K562 (cell line): ENCODE results near the gene IRF3. TPM values are rescaled to one million over a fixed set of nuclear protein-coding genes. Genes with fewer than 3 reads are reported as not detected.
A peak's percentile ranks its signal among the peaks of the same experiment; 100 is the strongest.

Source experiments
- CHD4 ChIP-seq: fragments of 200-600 bp; sonication (generic); IDR thresholded peaks from 3 replicates; pipeline ENCODE4 v1.6.1; 2012; ENCODE audit warnings: low read depth, mild to moderate bottlenecking, mixed read lengths, low read length, inconsistent platforms; ENCODE audit not compliant: insufficient read depth, insufficient replicate concordance, poor library complexity, severe bottlenecking
- CUX1 ChIP-seq: fragments of 200-800 bp; sonication (Bioruptor generic); IDR thresholded peaks from 2 replicates; pipeline ENCODE4 v1.6.1; 2016; ENCODE audit warnings: missing genetic modification characterization, missing compliant biosample characterization
- HDAC3 ChIP-seq: fragments of 450-650 bp; IDR thresholded peaks from 2 replicates; pipeline ENCODE4 v1.6.1; 2018; ENCODE audit warnings: borderline replicate concordance, mild to moderate bottlenecking, moderate library complexity; ENCODE audit not compliant: partially characterized antibody
- HDAC8 ChIP-seq: fragments of 450-650 bp; IDR thresholded peaks from 2 replicates; pipeline ENCODE4 v1.6.1; 2016; ENCODE audit warnings: mild to moderate bottlenecking, missing genetic modification characterization, moderate library complexity, missing compliant biosample characterization
- MLX ChIP-seq, 2 experiments: fragments of 450-650 bp in 1 of 2; sonication (generic) in 1 of 2; formaldehyde crosslinking; conservative IDR thresholded peaks; 2 replicates each; pipeline versions ENCODE4 v1.4.0 to v1.8.1; 2020 to 2022; ENCODE audit warnings: mild to moderate bottlenecking in 1 of 2, missing genetic modification reagents in 1 of 2
- MTA1 ChIP-seq: fragments of 450-650 bp; IDR thresholded peaks from 2 replicates; pipeline ENCODE4 v1.6.1; 2017; ENCODE audit warnings: borderline replicate concordance
- NR2C1 ChIP-seq, 2 experiments: fragments of 450-650 bp; IDR thresholded peaks; 2 replicates each; pipeline ENCODE4 v1.6.1; 2017; ENCODE audit warnings: mild to moderate bottlenecking in 2 of 2, antibody characterized with exemption in 1 of 2, inconsistent platforms in 1 of 2, missing compliant biosample characterization in 1 of 2, missing genetic modification characterization in 1 of 2
- OTX1 ChIP-seq: fragments of 450-650 bp; formaldehyde crosslinking; IDR thresholded peaks from 2 replicates; pipeline ENCODE4 v1.4.0; 2022; ENCODE audit warnings: mild to moderate bottlenecking
- POLR2B ChIP-seq: fragments of 450-650 bp; IDR thresholded peaks from 2 replicates; pipeline ENCODE4 v1.6.1; 2018; ENCODE audit warnings: low read depth; ENCODE audit not compliant: partially characterized antibody
- POLR2H ChIP-seq: IDR thresholded peaks from 2 replicates; pipeline ENCODE4 v1.6.1; 2016; ENCODE audit warnings: missing genetic modification characterization, low read depth, mild to moderate bottlenecking, control low read depth, missing compliant biosample characterization, moderate library complexity
- SIN3A ChIP-seq, 2 experiments: fragments of 150-350 bp in 1 of 2; IDR thresholded peaks; 2 replicates each; pipeline ENCODE4 v1.6.1; 2011 to 2016; ENCODE audit warnings: borderline replicate concordance in 2 of 2, low read depth in 2 of 2, low read length in 2 of 2, mild to moderate bottlenecking in 2 of 2, moderate library complexity in 2 of 2; ENCODE audit not compliant: control insufficient read depth in 1 of 2
- ZFPM2 ChIP-seq: fragments of 250-450 bp; sonication (Bioruptor Pico); IDR thresholded peaks from 2 replicates; pipeline ENCODE4 v1.5.1; 2022; ENCODE audit warnings: mild to moderate bottlenecking
- ZNF121 ChIP-seq: sonication (generic); formaldehyde crosslinking; conservative IDR thresholded peaks from 2 replicates; pipeline ENCODE4 v1.8.0; 2022; ENCODE audit warnings: missing genetic modification reagents
- ZNF197 ChIP-seq: fragments of 200-800 bp; sonication (Bioruptor generic); IDR thresholded peaks from 2 replicates; pipeline ENCODE4 v1.6.1; 2016; ENCODE audit warnings: low read depth, missing genetic modification characterization, missing compliant biosample characterization
- ZNF384 ChIP-seq: IDR thresholded peaks from 2 replicates; pipeline ENCODE4 v1.6.1; 2012; ENCODE audit warnings: low read depth, low read length, improper control_type of control experiment
- ZNF644 ChIP-seq: fragments of 200-800 bp; sonication (Bioruptor generic); IDR thresholded peaks from 2 replicates; pipeline ENCODE4 v1.6.1; 2016; ENCODE audit warnings: low read depth, missing genetic modification characterization, missing compliant biosample characterization
- polyA plus RNA-seq, 8 experiments: library from polyadenylated mRNA; depleted of rRNA in 4 of 8; stranded (reverse) in 5 of 8; unstranded in 3 of 8; fragments of >200 nt; fragmentation: Nextera tagmentation in 2 of 8; fragmentation: Illumina TruSeq in 1 of 8; extraction: Ambion mirVana in 2 of 8; extraction: Trizol in 1 of 8; gene quantifications; 2 replicates each; pipeline versions ENCODE4 v1.2.1 to v1.2.3, GENCODE V29; 2011 to 2014; ENCODE audit warnings: inconsistent platforms in 1 of 8, missing spikeins in 1 of 8
- total RNA-seq, 7 experiments: library from RNA; depleted of rRNA in 6 of 7; stranded (reverse); fragments of >200 nt in 6 of 7; fragmentation: Illumina TruSeq in 2 of 7; extraction: Trizol in 2 of 7; gene quantifications; 2 replicates each; pipeline versions ENCODE4 v1.2.1 to v1.2.3, GENCODE V29; 2011 to 2021; ENCODE audit warnings: low replicate concordance in 1 of 7
- TF ChIP-seq, protein P1 (sequence below): fragments of 450-650 bp; conservative IDR thresholded peaks from 2 replicates; pipeline ENCODE4 v1.6.1; 2016; ENCODE audit warnings: missing genetic modification characterization, low read depth, mild to moderate bottlenecking, missing compliant biosample characterization, moderate library complexity
- TF ChIP-seq, protein P2 (sequence below): IDR thresholded peaks from 2 replicates; pipeline ENCODE4 v1.6.1; 2014; ENCODE audit warnings: antibody characterized with exemption

The IRF3 gene
- total and polyA plus RNA-seq, 9 of the 15 experiments (the other 6 are each of a cell fraction or from before 2014, with no cell fraction given): 7.5 to 145 (median 65.4) TPM

- TF ChIP-seq, protein P1, sequence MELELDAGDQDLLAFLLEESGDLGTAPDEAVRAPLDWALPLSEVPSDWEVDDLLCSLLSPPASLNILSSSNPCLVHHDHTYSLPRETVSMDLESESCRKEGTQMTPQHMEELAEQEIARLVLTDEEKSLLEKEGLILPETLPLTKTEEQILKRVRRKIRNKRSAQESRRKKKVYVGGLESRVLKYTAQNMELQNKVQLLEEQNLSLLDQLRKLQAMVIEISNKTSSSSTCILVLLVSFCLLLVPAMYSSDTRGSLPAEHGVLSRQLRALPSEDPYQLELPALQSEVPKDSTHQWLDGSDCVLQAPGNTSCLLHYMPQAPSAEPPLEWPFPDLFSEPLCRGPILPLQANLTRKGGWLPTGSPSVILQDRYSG: no peak
- TF ChIP-seq MTA1 (no peak; the same call in 1 of the 2 replicates), ZNF384 (no peak), ZNF644 (tag) (no peak), SIN3A (IDR thresholded peaks at IDR 0.05; ENCODE audit: borderline replicate concordance in 2 of 2, control insufficient read depth in 1 of 2, low read depth in 2 of 2, low read length in 2 of 2) (0 out of 4 replicates have a peak, but pooled peaks of 1 of the 2 experiments have one; percentile 21), OTX1 (CRISPR knock-in tag) (no peak; the same call in 1 of the 2 replicates), HDAC3 (no peak), CHD4 (no peak), ZNF121 (CRISPR knock-in tag) (no peak), ZFPM2 (CRISPR knock-in tag) (no peak), MLX (CRISPR knock-in tag; conservative IDR thresholded peaks at IDR 0.05) (no peak), CUX1 (CRISPR knock-in tag) (no peak), POLR2H (peak; percentile 39), ZNF197 (CRISPR knock-in tag) (no peak), NR2C1 (IDR thresholded peaks at IDR 0.05) (no peak), NR2C1 (tag; IDR thresholded peaks at IDR 0.05) (peak; percentile 52), HDAC8 (tag) (no peak), POLR2B (peak; percentile 86)
- TF ChIP-seq, protein P2, sequence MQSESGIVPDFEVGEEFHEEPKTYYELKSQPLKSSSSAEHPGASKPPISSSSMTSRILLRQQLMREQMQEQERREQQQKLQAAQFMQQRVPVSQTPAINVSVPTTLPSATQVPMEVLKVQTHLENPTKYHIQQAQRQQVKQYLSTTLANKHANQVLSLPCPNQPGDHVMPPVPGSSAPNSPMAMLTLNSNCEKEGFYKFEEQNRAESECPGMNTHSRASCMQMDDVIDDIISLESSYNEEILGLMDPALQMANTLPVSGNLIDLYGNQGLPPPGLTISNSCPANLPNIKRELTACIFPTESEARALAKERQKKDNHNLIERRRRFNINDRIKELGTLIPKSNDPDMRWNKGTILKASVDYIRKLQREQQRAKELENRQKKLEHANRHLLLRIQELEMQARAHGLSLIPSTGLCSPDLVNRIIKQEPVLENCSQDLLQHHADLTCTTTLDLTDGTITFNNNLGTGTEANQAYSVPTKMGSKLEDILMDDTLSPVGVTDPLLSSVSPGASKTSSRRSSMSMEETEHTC: peak; percentile 38; the same call in 1 of the 2 replicates
Measured at GRCh38 chr19:49640113-49640898, 25.4 kb downstream of the IRF3 start, which contains the start of gene RRAS (continued).
